Activated CD8-positive, alpha-beta T cell treated with anti-CD3 and anti-CD28 coated beads, Interleukin-2, amount 10 ng/mL, durations not matched to agents 7 days and 5 days (primary cell): ENCODE measurements around the gene C10orf95. TPM values are rescaled to one million over a fixed set of nuclear protein-coding genes. Genes with fewer than 3 reads are reported as not detected.
"Not testable (repeated sequence)": the region's sequence is repeated elsewhere in the genome, so short reads cannot be mapped to it uniquely, and the experiment has no call there.

Source experiments
- ATAC-seq: fragments of 150-1000 bp; cut with Tn5 transposase; one replicate; pipeline ENCODE4 v1.10.0; 2021; ENCODE audit warnings: moderate library complexity
- CTCF ChIA-PET: fragments of 350-600 bp; sonication (Branson Sonifier 250); formaldehyde crosslinking; loops from one replicate; lab custom pipeline; 2021; ENCODE audit warnings: antibody characterized with exemption; lab: Charles Lee
- POLR2A ChIA-PET: fragments of 350-600 bp; sonication (Branson Sonifier 250); formaldehyde crosslinking; loops from one replicate; lab custom pipeline; 2021; ENCODE audit warnings: antibody characterized with exemption; lab: Charles Lee
- DNase-seq: peaks from one replicate; pipeline ENCODE4 v3.0.0-alpha.2; 2020
- H3K27ac Mint-ChIP-seq: one replicate; pipeline ENCODE4 v1.8.0; 2021; ENCODE audit warnings: mild to moderate bottlenecking, mixed read lengths
- H3K27me3 Mint-ChIP-seq: one replicate; pipeline ENCODE4 v1.8.0; 2021; ENCODE audit warnings: low read depth, mixed read lengths
- H3K36me3 Mint-ChIP-seq: one replicate; pipeline ENCODE4 v1.8.0; 2021; ENCODE audit warnings: low read depth, mixed read lengths
- H3K4me1 Mint-ChIP-seq: one replicate; pipeline ENCODE4 v1.8.0; 2021; ENCODE audit warnings: low read depth, mixed read lengths
- H3K4me3 Mint-ChIP-seq: one replicate; pipeline ENCODE4 v1.8.0; 2021; ENCODE audit warnings: mild to moderate bottlenecking, mixed read lengths
- H3K9me3 Mint-ChIP-seq: one replicate; pipeline ENCODE4 v1.8.0; 2022; ENCODE audit warnings: mixed read lengths; ENCODE audit not compliant: insufficient read depth
- total RNA-seq, 2 experiments: library from RNA; stranded (reverse); gene quantifications; one replicate each; pipeline ENCODE4 v1.2.3, GENCODE V29; 2021

The C10orf95 gene, protein sequence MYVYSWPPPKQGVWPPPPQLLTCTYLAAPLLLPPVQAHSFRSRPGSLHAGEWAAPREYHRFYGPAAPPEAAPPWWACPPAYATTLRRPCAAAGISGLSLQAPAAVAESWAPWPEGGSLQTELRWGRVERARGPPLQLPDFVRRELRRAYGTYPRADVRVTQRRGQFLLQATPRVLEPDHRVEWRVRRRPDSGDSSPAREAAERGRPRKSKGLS
- total RNA-seq: under 1 TPM in 1 of 2 experiments, not detected in 1; 0.32 TPM

DNA sequence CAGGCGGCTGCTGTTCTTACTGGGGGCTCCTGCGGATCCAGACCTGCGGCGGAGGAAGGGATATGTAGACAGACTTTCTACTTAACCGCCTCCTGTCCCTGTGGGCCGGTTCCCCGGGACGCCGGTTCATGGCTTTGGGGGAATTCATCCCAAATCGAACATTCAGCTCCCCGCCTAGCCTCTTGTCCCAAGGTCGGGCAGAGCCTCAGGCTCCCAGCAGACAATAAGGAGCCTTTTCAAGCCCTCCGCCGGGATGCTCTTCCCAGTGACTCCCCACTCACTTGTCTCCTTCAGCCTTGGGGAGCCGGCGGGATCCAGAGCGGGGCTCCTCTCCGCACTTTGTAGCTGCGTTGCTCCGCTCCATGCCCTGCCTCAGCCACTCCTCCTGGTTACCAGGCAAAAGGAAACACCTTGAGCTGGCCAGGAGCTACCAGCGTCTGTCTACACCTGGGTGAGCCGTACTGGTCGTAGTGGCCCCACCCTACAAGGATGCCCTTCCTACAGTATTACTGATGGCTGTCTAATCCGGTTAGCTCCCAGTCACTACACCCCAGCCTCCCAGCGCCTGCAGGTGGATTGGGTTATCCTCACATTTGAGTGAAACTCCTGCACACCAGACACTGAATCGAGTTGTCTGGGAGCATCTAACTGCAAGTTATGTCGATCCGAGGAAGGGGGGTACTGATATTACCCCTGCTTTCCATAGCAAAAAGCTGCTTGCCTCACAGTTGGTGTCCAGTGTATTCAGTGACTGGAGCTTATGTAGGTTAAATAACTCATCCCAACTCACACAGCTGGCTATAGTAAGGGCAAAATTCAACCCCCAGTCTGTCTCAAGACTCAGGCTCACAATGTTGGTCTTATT, at the start of gene C10orf95:
TSS of gene C10orf95 (minus strand) at position 439 of the 865 bp plus-strand sequence. CDS start 450 bp downstream, outside the sequence.
- H3K27me3 Mint-ChIP-seq: no peaks in the 10 kb centered on the region
- ATAC-seq (no peak), DNase-seq (no peak)
- no peaks in the 10 kb centered on the region for H3K9me3 Mint-ChIP-seq
- peak within 1 kb of the TSS; percentile 80 for H3K27ac Mint-ChIP-seq
- H3K4me3 Mint-ChIP-seq: peak within 1 kb of the TSS; percentile 90
- POLR2A ChIA-PET: interaction anchor here (0.6 to 5.7 kb wide), 13 partner anchors 10 to 126 kb away, joined by 3 to 81 read pairs (median 6); partner anchors contain the start of genes CUEDC2, FBXL15 and NFKB2
- CTCF ChIA-PET: interaction anchor here (0.7 to 5.0 kb wide), 15 partner anchors 9 to 220 kb away, joined by 3 to 31 read pairs (median 6); partner anchors contain the start of genes ACTR1A, FBXL15 and NFKB2
- peaks cover 47% of the 10 kb centered on the region for H3K4me1 Mint-ChIP-seq
- peaks cover 25% of the 10 kb centered on the region for H3K36me3 Mint-ChIP-seq

DNA sequence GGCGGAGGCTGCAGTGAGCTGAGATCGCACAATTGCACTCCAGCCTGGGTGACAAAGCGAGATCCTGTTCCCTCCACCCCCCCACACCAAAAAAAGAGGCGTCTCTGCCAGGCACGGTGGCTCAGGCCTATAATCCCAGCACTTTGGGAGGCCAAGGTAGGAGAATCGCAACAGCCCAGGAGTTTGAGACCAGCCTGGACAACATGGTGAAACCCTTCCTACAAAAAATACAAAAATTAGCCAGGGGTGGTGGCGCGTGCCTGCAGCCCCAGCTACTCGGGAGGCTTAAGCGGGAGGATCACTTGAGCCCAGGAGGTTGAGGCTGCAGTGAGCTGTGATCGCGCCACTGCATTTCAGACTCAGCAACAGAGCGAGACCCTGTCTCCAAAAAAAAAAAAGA, 49.3 kb upstream of the C10orf95 start:
- not testable (repeated sequence) for DNase-seq, H3K9me3 Mint-ChIP-seq, H3K27me3 Mint-ChIP-seq, ATAC-seq, H3K4me3 Mint-ChIP-seq, H3K27ac Mint-ChIP-seq
- POLR2A ChIA-PET: interaction anchor here (0.6 kb wide), 1 partner anchor 65 kb away, joined by 3 read pairs; no protein-coding TSS in a partner anchor
- CTCF ChIA-PET: interaction anchor here (1.0 to 7.9 kb wide), 3 partner anchors 21 to 80 kb away, joined by 3 to 142 read pairs (median 5); no protein-coding TSS in a partner anchor
- Mint-ChIP-seq H3K4me1 (peaks cover 28% of the 10 kb centered on the region), H3K36me3 (peaks cover 18% of the 10 kb centered on the region)

DNA sequence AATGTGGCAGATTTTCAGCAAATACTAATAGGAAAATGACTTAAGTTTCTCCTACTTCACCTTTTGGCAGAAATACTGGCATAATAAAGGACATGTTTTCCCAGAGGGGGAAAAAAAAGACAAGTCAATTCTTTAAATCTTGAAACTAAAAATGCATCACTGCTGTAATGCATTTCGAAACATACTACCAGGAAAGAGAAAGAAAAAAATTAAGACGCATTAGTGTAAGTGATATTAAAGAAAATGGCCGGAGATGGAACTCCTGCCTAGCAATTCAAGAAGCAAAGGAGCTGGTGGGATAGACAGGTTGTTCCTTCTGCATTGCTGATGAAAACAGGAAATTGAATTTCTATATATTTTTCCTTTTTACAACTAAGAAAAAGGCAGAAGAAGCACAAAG, 48.0 kb upstream of the C10orf95 start:
- Mint-ChIP-seq H3K27ac (no peak overlapping the region), H3K4me1 (peaks cover 16% of the 10 kb centered on the region), H3K4me3 (no peak overlapping the region), H3K36me3 (peaks cover 11% of the 10 kb centered on the region), H3K9me3 (no peaks in the 10 kb centered on the region), H3K27me3 (no peaks in the 10 kb centered on the region)
- ChIA-PET POLR2A (no interaction called here), CTCF (interaction anchor here (2.2 kb wide), 1 partner anchor 20 kb away, joined by 7 read pairs; no protein-coding TSS in a partner anchor)
- no peak for ATAC-seq
- DNase-seq: no peak

DNA sequence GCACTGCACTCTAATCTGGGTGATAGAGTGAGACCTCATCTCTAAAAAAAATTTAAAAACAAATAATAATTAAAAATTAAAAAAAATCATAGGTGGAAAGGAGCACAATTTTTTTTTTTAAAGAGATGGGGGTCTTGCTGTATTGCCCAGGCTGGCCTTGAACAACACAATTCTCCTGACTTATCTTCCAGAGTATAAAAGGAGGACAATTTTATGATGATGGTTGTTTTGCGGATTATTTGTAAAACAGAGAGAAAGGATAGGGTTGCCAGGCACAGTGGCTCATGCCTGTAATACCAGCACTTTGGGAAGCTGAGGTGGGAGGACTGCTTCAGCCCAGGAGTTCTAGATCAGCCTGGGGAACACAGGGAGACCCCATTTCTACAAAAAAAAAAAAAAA, 46.2 kb upstream of the C10orf95 start:
- peaks cover 22% of the 10 kb centered on the region for H3K4me1 Mint-ChIP-seq
- DNase-seq: no peak
- no peak overlapping the region for H3K4me3 Mint-ChIP-seq
- no peak overlapping the region for H3K27ac Mint-ChIP-seq
- CTCF ChIA-PET: interaction anchor here (1.0 to 2.8 kb wide), 5 partner anchors 18 to 328 kb away, joined by 3 to 13 read pairs (median 4); no protein-coding TSS in a partner anchor
- no peaks in the 10 kb centered on the region for H3K9me3 Mint-ChIP-seq
- POLR2A ChIA-PET: no interaction called here
- peaks cover 15% of the 10 kb centered on the region for H3K36me3 Mint-ChIP-seq
- ATAC-seq: no peak
- no peaks in the 10 kb centered on the region for H3K27me3 Mint-ChIP-seq

DNA sequence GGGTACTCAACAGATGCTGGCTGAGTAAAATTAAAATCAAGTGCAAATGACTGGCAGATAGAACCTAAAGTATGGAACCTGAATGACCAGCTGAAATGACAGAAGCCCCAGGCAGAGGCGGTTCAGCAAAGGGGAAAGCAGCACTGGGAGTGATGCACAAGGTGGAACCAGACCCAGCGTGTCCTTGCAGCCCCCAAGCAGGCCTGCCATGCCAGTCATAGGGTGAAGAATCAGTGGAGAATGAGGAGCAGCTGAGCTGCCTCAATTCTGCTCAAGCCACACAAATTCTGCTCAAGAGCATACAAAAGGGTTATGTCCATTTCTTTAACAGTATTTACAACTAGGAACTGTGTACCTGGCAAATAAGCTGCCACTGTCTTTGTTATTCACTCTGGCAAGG, 42.4 kb upstream of the C10orf95 start:
- DNase-seq (no peak), ATAC-seq (no peak)
- Mint-ChIP-seq H3K27ac (peak overlapping the region; percentile 47), H3K4me1 (peaks cover 15% of the 10 kb centered on the region), H3K36me3 (peaks cover 17% of the 10 kb centered on the region), H3K4me3 (no peak overlapping the region), H3K9me3 (no peaks in the 10 kb centered on the region), H3K27me3 (no peaks in the 10 kb centered on the region)
- CTCF ChIA-PET: no interaction called here
- POLR2A ChIA-PET: no interaction called here

DNA sequence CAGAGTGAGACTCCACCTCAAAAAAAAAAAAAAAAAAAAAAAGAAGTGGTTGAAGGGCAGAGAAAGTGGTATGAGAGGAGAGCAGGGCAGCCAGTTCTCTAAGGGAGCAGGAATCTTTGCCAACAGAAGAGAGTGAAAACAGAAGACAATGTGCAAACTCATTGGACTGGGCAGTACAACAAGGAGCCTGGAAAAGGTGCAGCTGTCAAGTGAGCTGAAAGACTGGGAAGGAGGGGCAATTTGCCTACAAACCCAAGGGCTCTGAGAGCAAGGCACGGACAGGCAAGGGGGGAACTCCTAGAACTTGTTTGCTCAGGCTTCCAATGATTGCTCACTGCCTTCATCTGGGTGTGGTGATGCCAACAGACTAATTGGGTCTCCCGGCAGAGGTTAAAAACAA, 41.6 kb upstream of the C10orf95 start:
- no peak overlapping the region for H3K4me3 Mint-ChIP-seq
- peak overlapping the region; percentile 47 for H3K27ac Mint-ChIP-seq
- peaks cover 11% of the 10 kb centered on the region for H3K4me1 Mint-ChIP-seq
- peaks cover 17% of the 10 kb centered on the region for H3K36me3 Mint-ChIP-seq
- DNase-seq (no peak), ATAC-seq (no peak)
- no peaks in the 10 kb centered on the region for H3K9me3 Mint-ChIP-seq
- ChIA-PET CTCF (no interaction called here), POLR2A (no interaction called here)
- H3K27me3 Mint-ChIP-seq: no peaks in the 10 kb centered on the region

DNA sequence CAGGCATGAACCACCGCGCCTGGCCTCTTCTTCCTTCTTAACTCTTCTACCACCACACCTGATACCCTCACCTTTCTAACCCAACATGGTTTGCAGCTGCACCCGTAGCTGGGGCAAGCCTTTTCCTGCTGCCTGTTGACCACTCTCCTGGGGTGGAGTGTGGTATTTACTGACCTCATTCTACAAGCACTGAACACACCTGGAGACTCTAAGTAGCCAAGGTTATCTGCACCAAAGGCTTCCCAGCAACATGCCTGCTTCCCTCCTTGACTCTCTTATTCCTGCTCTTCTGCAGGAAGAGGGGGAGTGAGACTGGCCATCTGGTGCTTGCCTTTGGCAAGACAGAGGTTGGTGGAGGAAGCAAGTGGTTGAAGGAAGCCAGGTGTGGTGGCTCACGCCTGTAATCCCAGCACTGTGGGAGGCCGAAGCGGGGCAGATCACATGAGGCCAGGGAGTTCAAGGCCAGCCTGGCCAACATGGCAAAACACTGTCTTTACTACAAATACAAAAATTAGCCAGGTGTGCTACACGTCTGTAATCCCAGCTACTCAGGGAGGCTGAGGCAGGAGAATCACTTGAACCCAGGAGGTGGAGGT, 41.1 kb upstream of the C10orf95 start:
- Mint-ChIP-seq H3K4me3 (no peak overlapping the region), H3K4me1 (peaks cover 9% of the 10 kb centered on the region), H3K27ac (peak overlapping the region; percentile 71), H3K27me3 (no peaks in the 10 kb centered on the region), H3K36me3 (peaks cover 20% of the 10 kb centered on the region), H3K9me3 (no peaks in the 10 kb centered on the region)
- ChIA-PET CTCF (no interaction called here), POLR2A (no interaction called here)
- DNase-seq (no peak), ATAC-seq (no peak)

DNA sequence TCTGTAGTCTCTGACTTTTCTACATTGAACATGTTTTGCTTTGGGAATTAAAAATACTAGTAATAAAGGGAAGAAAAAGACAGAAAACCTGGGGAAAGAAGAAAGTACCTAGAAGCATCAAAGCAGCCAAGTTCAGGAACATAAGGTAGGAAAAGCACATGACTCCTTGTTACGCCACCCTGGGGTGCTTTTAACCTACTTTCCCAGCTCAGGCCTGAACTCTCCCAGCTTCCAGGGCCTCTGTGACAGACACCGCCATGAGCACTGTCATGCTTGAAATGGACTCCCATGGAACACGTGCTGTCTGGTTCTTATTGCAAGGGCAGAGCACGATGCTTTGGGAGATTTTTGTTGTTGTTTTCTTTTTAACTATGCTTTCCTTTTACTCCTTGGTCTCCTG, 39.8 kb upstream of the C10orf95 start:
- no peak overlapping the region for H3K27ac Mint-ChIP-seq
- CTCF ChIA-PET: no interaction called here
- no peak overlapping the region for H3K4me3 Mint-ChIP-seq

DNA sequence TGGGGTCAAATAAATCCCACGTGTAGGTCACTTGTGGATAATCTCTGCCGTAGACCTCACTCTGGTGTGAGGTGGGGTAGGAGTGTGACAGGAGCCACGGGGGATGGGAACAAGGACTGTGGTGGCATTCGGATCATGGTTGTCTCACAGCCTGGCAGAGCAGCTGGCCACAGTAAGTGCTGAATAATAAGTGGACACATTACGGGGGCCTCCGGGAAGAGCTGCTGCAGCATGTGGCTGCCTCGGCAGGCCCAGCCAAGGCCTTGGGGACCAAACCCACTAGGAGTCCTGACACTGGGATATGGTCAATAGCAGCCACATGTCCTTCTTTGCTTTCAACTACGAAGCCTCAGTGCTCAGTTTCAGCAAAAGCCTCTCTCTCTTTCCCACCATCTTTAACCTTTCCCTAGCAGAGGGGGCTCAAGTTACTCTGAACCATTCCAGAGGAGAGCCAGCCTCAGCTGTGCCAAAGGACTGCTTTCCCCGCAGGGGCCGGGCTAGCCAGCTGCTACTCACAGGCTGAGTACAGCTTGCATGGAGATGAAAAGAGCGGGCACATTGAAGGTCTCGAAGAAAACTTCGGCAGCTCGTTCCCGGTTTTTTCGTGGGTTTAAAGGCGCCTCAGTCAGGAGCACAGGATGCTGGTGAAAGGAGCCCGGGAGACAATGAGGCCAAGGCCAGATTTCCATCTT, 33.9 kb upstream of the C10orf95 start:
- H3K4me1 Mint-ChIP-seq: no peaks in the 10 kb centered on the region
- ChIA-PET CTCF (interaction anchor here (0.6 to 1.7 kb wide), 2 partner anchors 19 to 91 kb away, joined by 3 to 4 read pairs; partner anchors contain the start of gene SUFU), POLR2A (no interaction called here)
- peaks cover 56% of the 10 kb centered on the region for H3K36me3 Mint-ChIP-seq
- no peak for DNase-seq
- ATAC-seq: no peak
- no peaks in the 10 kb centered on the region for H3K9me3 Mint-ChIP-seq
- H3K4me3 Mint-ChIP-seq: no peak overlapping the region
- H3K27ac Mint-ChIP-seq: no peak overlapping the region
- no peaks in the 10 kb centered on the region for H3K27me3 Mint-ChIP-seq

More for the DNA sequence above, 39.8 kb upstream of the C10orf95 start:
- DNase-seq (no peak), ATAC-seq (no peak)
- no peaks in the 10 kb centered on the region for H3K27me3 Mint-ChIP-seq
- no peaks in the 10 kb centered on the region for H3K9me3 Mint-ChIP-seq
- POLR2A ChIA-PET: no interaction called here
- peaks cover 26% of the 10 kb centered on the region for H3K36me3 Mint-ChIP-seq
- peaks cover 9% of the 10 kb centered on the region for H3K4me1 Mint-ChIP-seq

DNA sequence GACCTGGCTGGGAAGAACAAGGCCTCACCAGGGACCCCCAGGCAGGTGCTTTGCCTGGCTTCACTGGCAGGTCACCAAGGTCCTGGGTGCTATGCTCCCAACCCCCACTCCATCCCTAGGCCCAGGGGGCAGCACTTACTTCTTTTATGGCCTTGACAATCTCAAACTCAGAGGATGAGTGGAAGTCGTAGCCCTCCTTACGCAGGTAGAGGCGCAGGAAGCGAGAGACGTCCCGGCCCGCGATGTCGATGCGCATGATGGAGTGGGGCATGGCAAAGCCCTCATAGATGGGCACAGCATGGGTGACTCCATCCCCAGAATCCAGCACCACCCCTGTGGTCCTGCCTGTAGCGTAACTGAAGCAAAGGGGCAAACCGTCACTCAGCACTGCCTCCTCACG, 32.7 kb upstream of the C10orf95 start:
- CTCF ChIA-PET: interaction anchor here (1.7 to 3.0 kb wide), 3 partner anchors 90 to 315 kb away, joined by 4 to 13 read pairs (median 5); no protein-coding TSS in a partner anchor
- H3K27ac Mint-ChIP-seq: no peak overlapping the region

DNA sequence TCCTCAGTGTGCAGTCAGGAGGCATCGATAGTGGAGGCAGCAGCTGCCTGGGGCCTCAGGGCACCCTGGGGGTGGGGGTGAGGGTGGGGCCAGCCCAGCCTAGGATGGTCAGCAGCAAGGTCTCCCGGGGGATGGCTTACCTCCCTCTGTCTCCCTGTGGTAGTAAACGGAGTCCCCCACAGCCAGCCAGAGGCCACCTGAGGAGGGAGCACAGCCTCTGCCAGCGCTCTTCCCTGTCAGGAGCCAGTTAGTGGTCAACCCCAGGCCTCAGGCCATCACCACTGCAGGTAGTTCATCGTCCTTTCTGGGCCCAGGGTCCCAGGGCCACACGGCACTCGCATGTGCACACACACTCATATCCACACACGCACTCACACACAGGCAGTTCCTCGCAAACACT, 29.1 kb upstream of the C10orf95 start:
- Mint-ChIP-seq H3K36me3 (peaks cover 50% of the 10 kb centered on the region), H3K27ac (no peak overlapping the region), H3K9me3 (no peaks in the 10 kb centered on the region), H3K27me3 (no peaks in the 10 kb centered on the region), H3K4me3 (no peak overlapping the region), H3K4me1 (peaks cover 13% of the 10 kb centered on the region)
- ChIA-PET CTCF (interaction anchor here (1.2 to 3.0 kb wide), 12 partner anchors 18 to 253 kb away, joined by 3 to 30 read pairs (median 10); partner anchors contain the start of genes CUEDC2 and FBXL15), POLR2A (interaction anchor here (0.6 kb wide), 1 partner anchor 359 kb away, joined by 3 read pairs; no protein-coding TSS in a partner anchor)
- no peak for DNase-seq
- ATAC-seq: no peak

More for the DNA sequence above, 32.7 kb upstream of the C10orf95 start:
- ATAC-seq: no peak
- H3K27me3 Mint-ChIP-seq: no peaks in the 10 kb centered on the region
- POLR2A ChIA-PET: interaction anchor here (0.7 kb wide), 1 partner anchor 63 kb away, joined by 3 read pairs; no protein-coding TSS in a partner anchor
- H3K36me3 Mint-ChIP-seq: peaks cover 59% of the 10 kb centered on the region
- H3K4me1 Mint-ChIP-seq: peaks cover 2% of the 10 kb centered on the region
- H3K9me3 Mint-ChIP-seq: no peaks in the 10 kb centered on the region
- no peak overlapping the region for H3K4me3 Mint-ChIP-seq
- DNase-seq: no peak
